K562 (cell line): Measurements from ENCODE around the gene CDH3. TPM values are rescaled to one million over a fixed set of nuclear protein-coding genes. Genes with fewer than 3 reads are reported as not detected.

Experiments used
- ARID1B ChIP-seq: fragments of 450-650 bp; IDR thresholded peaks from 2 replicates; pipeline ENCODE4 v1.6.1; 2016; ENCODE audit warnings: antibody characterized with exemption, mild to moderate bottlenecking, inconsistent platforms
- CTBP1 ChIP-seq: fragments of 450-650 bp; IDR thresholded peaks from 2 replicates; pipeline ENCODE4 v1.6.1; 2016; ENCODE audit warnings: borderline replicate concordance
- EWSR1 ChIP-seq: fragments of 450-650 bp; IDR thresholded peaks from 2 replicates; pipeline ENCODE4 v1.6.1; 2018; ENCODE audit warnings: borderline replicate concordance, mild to moderate bottlenecking, low read depth, moderate library complexity; ENCODE audit not compliant: partially characterized antibody
- FOSL1 ChIP-seq: fragments of 200-800 bp; sonication (Bioruptor generic); conservative IDR thresholded peaks from 2 replicates; pipeline ENCODE4 v1.6.1; 2016; ENCODE audit warnings: missing genetic modification characterization, missing compliant biosample characterization
- MYNN ChIP-seq, 2 experiments: sonication (generic); formaldehyde crosslinking in 1 of 2; IDR thresholded peaks; 2 replicates each; pipeline versions ENCODE4 v1.5.0 to v1.6.1; 2016 to 2020; ENCODE audit warnings: antibody characterized with exemption in 1 of 2, missing genetic modification reagents in 1 of 2
- PRPF4 ChIP-seq: fragments of 200-400 bp; formaldehyde crosslinking; IDR thresholded peaks from one replicate; pipeline ENCODE4 v1.6.1; 2017; ENCODE audit warnings: low read length, low read depth, mild to moderate bottlenecking; ENCODE audit not compliant: insufficient read depth, poor library complexity, severe bottlenecking
- RBM22 ChIP-seq: fragments of 200-400 bp; formaldehyde crosslinking; IDR thresholded peaks from 2 replicates; pipeline ENCODE4 v1.6.1; 2018; ENCODE audit warnings: low read length, low read depth; ENCODE audit not compliant: poor library complexity, severe bottlenecking
- TEAD1 ChIP-seq, 2 experiments: fragments of 450-650 bp in 1 of 2; sonication (generic) in 1 of 2; formaldehyde crosslinking; IDR thresholded peaks; 2 replicates each; pipeline versions ENCODE4 v1.4.0 to v1.8.0; 2020 to 2022; ENCODE audit warnings: mild to moderate bottlenecking in 2 of 2, missing genetic modification reagents in 1 of 2
- YY1 ChIP-seq, 3 experiments: IDR thresholded peaks; 2 replicates each; pipeline ENCODE4 v1.6.1; 2011; ENCODE audit warnings: low read length in 2 of 3, mild to moderate bottlenecking in 2 of 3, moderate library complexity in 2 of 3, borderline replicate concordance in 1 of 3, control low read depth in 1 of 3, low read depth in 1 of 3; ENCODE audit not compliant: insufficient read depth in 3 of 3, insufficient replicate concordance in 2 of 3, control insufficient read depth in 1 of 3, insufficient read length in 1 of 3; ENCODE audit errors: extremely low read depth in 1 of 3
- ZBTB7A ChIP-seq: IDR thresholded peaks from 2 replicates; pipeline ENCODE4 v1.6.1; 2011; ENCODE audit warnings: low read depth, mild to moderate bottlenecking, low read length, moderate library complexity, borderline replicate concordance; ENCODE audit not compliant: control insufficient read depth
- ZFP36 ChIP-seq: fragments of 150-350 bp; IDR thresholded peaks from 2 replicates; pipeline ENCODE4 v1.6.1; 2018; ENCODE audit warnings: low read length, low read depth; ENCODE audit not compliant: partially characterized antibody
- ZNF121 ChIP-seq: sonication (generic); formaldehyde crosslinking; conservative IDR thresholded peaks from 2 replicates; pipeline ENCODE4 v1.8.0; 2022; ENCODE audit warnings: missing genetic modification reagents
- ZNF431 ChIP-seq: sonication (generic); formaldehyde crosslinking; IDR thresholded peaks from 2 replicates; pipeline ENCODE4 v1.8.0; 2022; ENCODE audit warnings: mild to moderate bottlenecking, missing genetic modification reagents
- polyA plus RNA-seq, 8 experiments: library from polyadenylated mRNA; depleted of rRNA in 4 of 8; stranded (reverse) in 5 of 8; unstranded in 3 of 8; fragments of >200 nt; fragmentation: Nextera tagmentation in 2 of 8; fragmentation: Illumina TruSeq in 1 of 8; extraction: Ambion mirVana in 2 of 8; extraction: Trizol in 1 of 8; gene quantifications; 2 replicates each; pipeline versions ENCODE4 v1.2.1 to v1.2.3, GENCODE V29; 2011 to 2014; ENCODE audit warnings: inconsistent platforms in 1 of 8, missing spikeins in 1 of 8
- total RNA-seq, 7 experiments: library from RNA; depleted of rRNA in 6 of 7; stranded (reverse); fragments of >200 nt in 6 of 7; fragmentation: Illumina TruSeq in 2 of 7; extraction: Trizol in 2 of 7; gene quantifications; 2 replicates each; pipeline versions ENCODE4 v1.2.1 to v1.2.3, GENCODE V29; 2011 to 2021; ENCODE audit warnings: low replicate concordance in 1 of 7
- TF ChIP-seq, protein P1 (sequence below), 3 experiments: IDR thresholded peaks in 2 of 3; conservative IDR thresholded peaks in 1 of 3; 2 replicates each; pipeline ENCODE4 v1.5.1; 2011 to 2012; ENCODE audit warnings: low read length in 3 of 3, mild to moderate bottlenecking in 3 of 3, control low read depth in 2 of 3, improper control_type of control experiment in 1 of 3, inconsistent platforms in 1 of 3, low read depth in 1 of 3, mixed read lengths in 1 of 3, moderate library complexity in 1 of 3; ENCODE audit not compliant: insufficient read depth in 2 of 3
- TF ChIP-seq, protein P2 (sequence below): fragments of 450-650 bp; conservative IDR thresholded peaks from 2 replicates; pipeline ENCODE4 v1.6.1; 2016; ENCODE audit warnings: missing genetic modification characterization, low read depth, mild to moderate bottlenecking, control low read depth, missing compliant biosample characterization

The CDH3 gene
- total and polyA plus RNA-seq, 9 of the 15 experiments (the other 6 are each of a cell fraction or from before 2014, with no cell fraction given) = 0.06 to 0.09 TPM; not detected in 7

DNA sequence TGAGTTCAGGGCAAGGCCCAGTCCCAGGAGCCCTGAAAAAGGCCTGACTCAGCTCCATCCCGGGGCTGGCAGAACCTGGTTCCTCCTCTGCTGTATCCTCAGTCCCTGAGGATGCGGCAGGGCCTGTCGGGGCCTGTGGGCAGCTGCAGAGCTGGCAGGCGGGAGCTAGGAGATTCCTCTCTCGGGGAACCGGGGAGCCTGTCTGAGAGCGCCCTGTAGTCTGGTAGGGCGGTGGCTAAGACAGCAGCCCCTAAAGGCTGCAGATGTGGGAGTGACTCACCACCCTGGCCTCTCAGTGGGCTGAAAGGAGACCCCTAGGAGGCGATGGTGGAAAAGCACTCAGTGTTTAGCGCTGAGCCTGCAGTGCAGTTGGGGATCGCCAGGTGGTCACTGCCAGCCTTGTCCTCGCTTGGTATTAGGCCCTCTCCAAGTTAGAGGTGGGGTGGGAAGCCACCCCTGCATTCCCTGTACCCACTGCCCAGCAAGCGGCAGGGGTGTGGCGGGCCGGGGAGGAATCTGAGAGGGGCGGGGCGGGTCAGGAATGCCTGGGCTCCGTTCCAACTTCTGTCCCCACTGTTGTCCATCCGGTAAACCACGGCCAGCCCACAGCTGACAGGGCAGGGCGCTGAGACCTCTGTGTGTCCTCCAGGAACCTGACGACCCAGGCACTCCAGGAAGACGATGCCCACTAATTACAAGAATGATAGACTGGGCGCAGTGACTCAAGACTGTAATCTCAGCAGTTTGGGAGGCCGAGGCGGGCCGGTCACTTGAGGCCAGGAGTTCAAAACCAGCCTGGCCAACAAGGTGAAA is 62.4 kb downstream of the CDH3 start (continued):
- TF ChIP-seq YY1 (IDR thresholded peaks at IDR 0.05; ENCODE audit: borderline replicate concordance in 1 of 3, control insufficient read depth in 1 of 3, extremely low read depth in 1 of 3, insufficient read depth in 3 of 3, insufficient read length in 1 of 3, insufficient replicate concordance in 2 of 3, low read depth in 1 of 3, low read length in 2 of 3) (no peak), ZBTB7A (peak; percentile 65; the same call in 1 of the 2 replicates), ZNF431 (CRISPR knock-in tag) (no peak), PRPF4 (no peak), ZFP36 (no peak), TEAD1 (CRISPR knock-in tag; IDR thresholded peaks at IDR 0.05) (0 out of 4 replicates have a peak, but pooled peaks of 1 of the 2 experiments have one; percentile 19), RBM22 (no peak), EWSR1 (no peak), CTBP1 (peak; percentile 39; the same call in 1 of the 2 replicates), MYNN (IDR thresholded peaks at IDR 0.05) (0 out of 2 replicates have a peak, but pooled peaks have one; percentile 31), MYNN (CRISPR knock-in tag; IDR thresholded peaks at IDR 0.05) (no peak), ARID1B (peak; percentile 18; the same call in 1 of the 2 replicates), FOSL1 (peak; percentile 72), ZNF121 (CRISPR knock-in tag) (no peak)
- TF ChIP-seq, protein P1, sequence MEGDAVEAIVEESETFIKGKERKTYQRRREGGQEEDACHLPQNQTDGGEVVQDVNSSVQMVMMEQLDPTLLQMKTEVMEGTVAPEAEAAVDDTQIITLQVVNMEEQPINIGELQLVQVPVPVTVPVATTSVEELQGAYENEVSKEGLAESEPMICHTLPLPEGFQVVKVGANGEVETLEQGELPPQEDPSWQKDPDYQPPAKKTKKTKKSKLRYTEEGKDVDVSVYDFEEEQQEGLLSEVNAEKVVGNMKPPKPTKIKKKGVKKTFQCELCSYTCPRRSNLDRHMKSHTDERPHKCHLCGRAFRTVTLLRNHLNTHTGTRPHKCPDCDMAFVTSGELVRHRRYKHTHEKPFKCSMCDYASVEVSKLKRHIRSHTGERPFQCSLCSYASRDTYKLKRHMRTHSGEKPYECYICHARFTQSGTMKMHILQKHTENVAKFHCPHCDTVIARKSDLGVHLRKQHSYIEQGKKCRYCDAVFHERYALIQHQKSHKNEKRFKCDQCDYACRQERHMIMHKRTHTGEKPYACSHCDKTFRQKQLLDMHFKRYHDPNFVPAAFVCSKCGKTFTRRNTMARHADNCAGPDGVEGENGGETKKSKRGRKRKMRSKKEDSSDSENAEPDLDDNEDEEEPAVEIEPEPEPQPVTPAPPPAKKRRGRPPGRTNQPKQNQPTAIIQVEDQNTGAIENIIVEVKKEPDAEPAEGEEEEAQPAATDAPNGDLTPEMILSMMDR (IDR thresholded peaks at IDR 0.05 in 2 of 3, conservative IDR thresholded peaks at IDR 0.05 in 1 of 3; ENCODE audit: insufficient read depth in 2 of 3, low read depth in 1 of 3, low read length in 3 of 3) = peak; percentile 41 to 92 (median 60); a peak in 5 of 6 replicates
- TF ChIP-seq, protein P2, sequence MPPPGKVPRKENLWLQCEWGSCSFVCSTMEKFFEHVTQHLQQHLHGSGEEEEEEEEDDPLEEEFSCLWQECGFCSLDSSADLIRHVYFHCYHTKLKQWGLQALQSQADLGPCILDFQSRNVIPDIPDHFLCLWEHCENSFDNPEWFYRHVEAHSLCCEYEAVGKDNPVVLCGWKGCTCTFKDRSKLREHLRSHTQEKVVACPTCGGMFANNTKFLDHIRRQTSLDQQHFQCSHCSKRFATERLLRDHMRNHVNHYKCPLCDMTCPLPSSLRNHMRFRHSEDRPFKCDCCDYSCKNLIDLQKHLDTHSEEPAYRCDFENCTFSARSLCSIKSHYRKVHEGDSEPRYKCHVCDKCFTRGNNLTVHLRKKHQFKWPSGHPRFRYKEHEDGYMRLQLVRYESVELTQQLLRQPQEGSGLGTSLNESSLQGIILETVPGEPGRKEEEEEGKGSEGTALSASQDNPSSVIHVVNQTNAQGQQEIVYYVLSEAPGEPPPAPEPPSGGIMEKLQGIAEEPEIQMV (tag) = no peak
